Prostate gland (tissue), 2 donors: ENCODE results near the gene CDYL2.
A peak's percentile ranks its signal among the peaks of the same experiment; 100 is the strongest.

Source experiments
- POLR2A ChIP-seq: fragments of 450-650 bp; IDR thresholded peaks from one replicate; pipeline ENCODE4 v1.6.1; 2016; ENCODE audit warnings: antibody characterized with exemption, mild to moderate bottlenecking
- POLR2AphosphoS5 ChIP-seq: sonication (generic); formaldehyde crosslinking; IDR thresholded peaks from one replicate; pipeline ENCODE4 v1.6.1; 2017; ENCODE audit warnings: antibody characterized with exemption
- TF ChIP-seq, protein P1 (sequence below), 4 experiments: fragments of 200-600 bp in 2 of 4; fragments of 450-650 bp in 2 of 4; sonication (generic) in 2 of 4; IDR thresholded peaks; 1 replicate in 3 of 4; 2 replicates in 1 of 4; pipeline ENCODE4 v1.5.1; 2016 to 2019; ENCODE audit warnings: antibody characterized with exemption in 4 of 4, mild to moderate bottlenecking in 2 of 4, moderate library complexity in 2 of 4

DNA sequence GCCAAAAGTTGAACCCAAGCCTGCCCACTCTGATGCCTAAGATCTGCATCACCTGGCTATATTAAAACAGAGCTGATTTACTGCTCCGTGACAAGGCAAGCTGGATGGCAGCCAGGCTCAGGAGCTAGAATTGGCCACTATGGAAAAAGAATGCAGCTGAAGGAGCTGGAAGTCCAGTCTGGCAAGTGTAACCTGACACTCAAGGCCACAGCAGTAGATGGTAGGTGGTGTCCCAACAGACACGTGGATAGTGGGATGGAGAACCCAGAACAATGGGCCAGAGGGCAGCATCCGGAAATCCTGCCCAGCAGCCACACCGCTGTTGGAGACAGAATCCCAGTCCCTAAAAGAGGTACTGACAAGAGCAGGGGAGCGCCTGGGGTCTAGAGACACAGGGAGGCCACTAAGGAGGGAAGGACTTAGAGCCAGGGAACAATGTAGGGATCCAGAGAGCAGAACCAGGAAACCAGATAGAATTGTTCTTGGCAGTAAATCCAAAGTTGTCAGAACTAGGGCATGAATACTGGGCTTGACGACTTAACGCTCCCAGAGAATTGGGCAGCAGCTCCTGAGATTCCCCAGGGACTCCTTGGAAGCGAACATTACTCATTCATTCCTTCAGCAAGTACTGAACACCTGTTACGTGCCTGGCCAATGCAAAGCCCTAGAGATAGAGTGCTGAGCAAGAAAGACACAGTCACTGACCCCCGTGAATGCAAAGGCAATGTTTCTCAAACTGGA, 85.7 kb downstream of the CDYL2 start:
- TF ChIP-seq, protein P1, sequence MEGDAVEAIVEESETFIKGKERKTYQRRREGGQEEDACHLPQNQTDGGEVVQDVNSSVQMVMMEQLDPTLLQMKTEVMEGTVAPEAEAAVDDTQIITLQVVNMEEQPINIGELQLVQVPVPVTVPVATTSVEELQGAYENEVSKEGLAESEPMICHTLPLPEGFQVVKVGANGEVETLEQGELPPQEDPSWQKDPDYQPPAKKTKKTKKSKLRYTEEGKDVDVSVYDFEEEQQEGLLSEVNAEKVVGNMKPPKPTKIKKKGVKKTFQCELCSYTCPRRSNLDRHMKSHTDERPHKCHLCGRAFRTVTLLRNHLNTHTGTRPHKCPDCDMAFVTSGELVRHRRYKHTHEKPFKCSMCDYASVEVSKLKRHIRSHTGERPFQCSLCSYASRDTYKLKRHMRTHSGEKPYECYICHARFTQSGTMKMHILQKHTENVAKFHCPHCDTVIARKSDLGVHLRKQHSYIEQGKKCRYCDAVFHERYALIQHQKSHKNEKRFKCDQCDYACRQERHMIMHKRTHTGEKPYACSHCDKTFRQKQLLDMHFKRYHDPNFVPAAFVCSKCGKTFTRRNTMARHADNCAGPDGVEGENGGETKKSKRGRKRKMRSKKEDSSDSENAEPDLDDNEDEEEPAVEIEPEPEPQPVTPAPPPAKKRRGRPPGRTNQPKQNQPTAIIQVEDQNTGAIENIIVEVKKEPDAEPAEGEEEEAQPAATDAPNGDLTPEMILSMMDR (IDR thresholded peaks at IDR 0.05): peak in 1 of 4 experiments; percentile 4
- peak; percentile 90 for TF ChIP-seq POLR2AphosphoS5
- no peak for TF ChIP-seq POLR2A
